Lower leg skin (tissue), 3 donors: ENCODE data around the gene CIAO3.

Source experiments
- CTCF ChIP-seq, 3 donors: fragments of 450-650 bp; IDR thresholded peaks; one replicate each; pipeline ENCODE4 v1.5.1; 2016; ENCODE audit warnings: antibody characterized with exemption in 3 of 3, mild to moderate bottlenecking in 3 of 3, moderate library complexity in 2 of 3
- POLR2A ChIP-seq, 2 donors: fragments of 450-650 bp; IDR thresholded peaks; one replicate each; pipeline ENCODE4 v1.6.1; 2016 to 2017; ENCODE audit warnings: antibody characterized with exemption in 2 of 2, mild to moderate bottlenecking in 1 of 2, moderate library complexity in 1 of 2

GRCh38 chr16:714079-714478 is 26.7 kb downstream of the CIAO3 start:
- TF ChIP-seq CTCF (IDR thresholded peaks at IDR 0.05) (no peak), POLR2A (IDR thresholded peaks at IDR 0.05) (no peak)
